OCI-LY3 (cell line): ENCODE results near the gene C16orf74.

Experiments used
- EZH2phosphoT487 ChIP-seq: fragments of 200-600 bp; shearing (Covaris generic); IDR thresholded peaks from 2 replicates; pipeline ENCODE4 v1.6.1; 2018; ENCODE audit warnings: antibody characterized with exemption, mixed run types, low read depth
- TF ChIP-seq, protein P1 (sequence below): fragments of 200-600, 300-600 bp; sonication (generic); IDR thresholded peaks from 2 replicates; pipeline ENCODE4 v1.5.1; 2014; ENCODE audit warnings: antibody characterized with exemption, low read length, low read depth

- TF ChIP-seq, protein P1, sequence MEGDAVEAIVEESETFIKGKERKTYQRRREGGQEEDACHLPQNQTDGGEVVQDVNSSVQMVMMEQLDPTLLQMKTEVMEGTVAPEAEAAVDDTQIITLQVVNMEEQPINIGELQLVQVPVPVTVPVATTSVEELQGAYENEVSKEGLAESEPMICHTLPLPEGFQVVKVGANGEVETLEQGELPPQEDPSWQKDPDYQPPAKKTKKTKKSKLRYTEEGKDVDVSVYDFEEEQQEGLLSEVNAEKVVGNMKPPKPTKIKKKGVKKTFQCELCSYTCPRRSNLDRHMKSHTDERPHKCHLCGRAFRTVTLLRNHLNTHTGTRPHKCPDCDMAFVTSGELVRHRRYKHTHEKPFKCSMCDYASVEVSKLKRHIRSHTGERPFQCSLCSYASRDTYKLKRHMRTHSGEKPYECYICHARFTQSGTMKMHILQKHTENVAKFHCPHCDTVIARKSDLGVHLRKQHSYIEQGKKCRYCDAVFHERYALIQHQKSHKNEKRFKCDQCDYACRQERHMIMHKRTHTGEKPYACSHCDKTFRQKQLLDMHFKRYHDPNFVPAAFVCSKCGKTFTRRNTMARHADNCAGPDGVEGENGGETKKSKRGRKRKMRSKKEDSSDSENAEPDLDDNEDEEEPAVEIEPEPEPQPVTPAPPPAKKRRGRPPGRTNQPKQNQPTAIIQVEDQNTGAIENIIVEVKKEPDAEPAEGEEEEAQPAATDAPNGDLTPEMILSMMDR: no peak
- no peak for TF ChIP-seq EZH2phosphoT487
These were observed 14.9 kb upstream of the C16orf74 start for GRCh38 chr16:85765767-85766166.
